Gastrocnemius medialis (tissue), 4 donors: ENCODE measurements around the gene PET117.

Experiments used
- POLR2A ChIP-seq, 2 donors: fragments of 450-650 bp; IDR thresholded peaks; one replicate each; pipeline ENCODE4 v1.6.1; 2017; ENCODE audit warnings: antibody characterized with exemption in 2 of 2, mild to moderate bottlenecking in 2 of 2, moderate library complexity in 2 of 2
- TF ChIP-seq, protein P1 (sequence below), 5 experiments: fragments of 450-650 bp in 3 of 5; fragments of 200-600 bp in 2 of 5; sonication (generic) in 2 of 5; IDR thresholded peaks in 4 of 5; conservative IDR thresholded peaks in 1 of 5; 1 replicate in 4 of 5; 2 replicates in 1 of 5; pipeline ENCODE4 v1.5.1; 2016 to 2019; ENCODE audit warnings: antibody characterized with exemption in 5 of 5, mild to moderate bottlenecking in 3 of 5, moderate library complexity in 3 of 5

GRCh38 chr20:18092890-18093289, 44.8 kb upstream of the PET117 start:
- TF ChIP-seq, protein P1, sequence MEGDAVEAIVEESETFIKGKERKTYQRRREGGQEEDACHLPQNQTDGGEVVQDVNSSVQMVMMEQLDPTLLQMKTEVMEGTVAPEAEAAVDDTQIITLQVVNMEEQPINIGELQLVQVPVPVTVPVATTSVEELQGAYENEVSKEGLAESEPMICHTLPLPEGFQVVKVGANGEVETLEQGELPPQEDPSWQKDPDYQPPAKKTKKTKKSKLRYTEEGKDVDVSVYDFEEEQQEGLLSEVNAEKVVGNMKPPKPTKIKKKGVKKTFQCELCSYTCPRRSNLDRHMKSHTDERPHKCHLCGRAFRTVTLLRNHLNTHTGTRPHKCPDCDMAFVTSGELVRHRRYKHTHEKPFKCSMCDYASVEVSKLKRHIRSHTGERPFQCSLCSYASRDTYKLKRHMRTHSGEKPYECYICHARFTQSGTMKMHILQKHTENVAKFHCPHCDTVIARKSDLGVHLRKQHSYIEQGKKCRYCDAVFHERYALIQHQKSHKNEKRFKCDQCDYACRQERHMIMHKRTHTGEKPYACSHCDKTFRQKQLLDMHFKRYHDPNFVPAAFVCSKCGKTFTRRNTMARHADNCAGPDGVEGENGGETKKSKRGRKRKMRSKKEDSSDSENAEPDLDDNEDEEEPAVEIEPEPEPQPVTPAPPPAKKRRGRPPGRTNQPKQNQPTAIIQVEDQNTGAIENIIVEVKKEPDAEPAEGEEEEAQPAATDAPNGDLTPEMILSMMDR (IDR thresholded peaks at IDR 0.05 in 4 of 5, conservative IDR thresholded peaks at IDR 0.05 in 1 of 5) = no peak
- no peak for TF ChIP-seq POLR2A (IDR thresholded peaks at IDR 0.05)
